HEK293T (cell line): ENCODE measurements around the gene ZNF792.

ENCODE experiments used
- BHLHE40 ChIP-seq: fragments of 450-650 bp; IDR thresholded peaks from 2 replicates; pipeline ENCODE4 v1.6.1; 2016; ENCODE audit warnings: mild to moderate bottlenecking, moderate library complexity, borderline replicate concordance
- CTBP1 ChIP-seq: fragments of 450-650 bp; IDR thresholded peaks from 2 replicates; pipeline ENCODE4 v1.6.1; 2016; ENCODE audit warnings: borderline replicate concordance
- ELF4 ChIP-seq: fragments of 450-650 bp; IDR thresholded peaks from 2 replicates; pipeline ENCODE4 v1.6.1; 2017; ENCODE audit warnings: antibody characterized with exemption
- FOXA1 ChIP-seq: fragments of 450-650 bp; IDR thresholded peaks from 2 replicates; pipeline ENCODE4 v1.6.1; 2016; ENCODE audit warnings: mild to moderate bottlenecking
- FOXK2 ChIP-seq: fragments of 450-650 bp; IDR thresholded peaks from 2 replicates; pipeline ENCODE4 v1.6.1; 2016; ENCODE audit warnings: mild to moderate bottlenecking
- FOXM1 ChIP-seq: fragments of 450-650 bp; IDR thresholded peaks from 2 replicates; pipeline ENCODE4 v1.6.1; 2017; ENCODE audit warnings: mild to moderate bottlenecking, borderline replicate concordance
- HDGF ChIP-seq: fragments of 450-650 bp; IDR thresholded peaks from 2 replicates; pipeline ENCODE4 v1.6.1; 2017; ENCODE audit warnings: antibody characterized with exemption, borderline replicate concordance
- L3MBTL2 ChIP-seq: fragments of 450-650 bp; conservative IDR thresholded peaks from 2 replicates; pipeline ENCODE4 v1.6.1; 2016; ENCODE audit warnings: mild to moderate bottlenecking
- NFRKB ChIP-seq: fragments of 450-650 bp; IDR thresholded peaks from 2 replicates; pipeline ENCODE4 v1.6.1; 2016; ENCODE audit warnings: mild to moderate bottlenecking, moderate library complexity
- SP1 ChIP-seq: fragments of 450-650 bp; IDR thresholded peaks from 2 replicates; pipeline ENCODE4 v1.6.1; 2017
- SUZ12 ChIP-seq: fragments of 450-650 bp; IDR thresholded peaks from 2 replicates; pipeline ENCODE4 v1.6.1; 2016; ENCODE audit warnings: mild to moderate bottlenecking
- TARDBP ChIP-seq: fragments of 450-650 bp; IDR thresholded peaks from 2 replicates; pipeline ENCODE4 v1.6.1; 2016
- ZNF384 ChIP-seq: fragments of 450-650 bp; IDR thresholded peaks from 2 replicates; pipeline ENCODE4 v1.6.1; 2016
- TF ChIP-seq, protein P1 (sequence below): fragments of 450-650 bp; IDR thresholded peaks from 2 replicates; pipeline ENCODE4 v1.6.1; 2016

DNA sequence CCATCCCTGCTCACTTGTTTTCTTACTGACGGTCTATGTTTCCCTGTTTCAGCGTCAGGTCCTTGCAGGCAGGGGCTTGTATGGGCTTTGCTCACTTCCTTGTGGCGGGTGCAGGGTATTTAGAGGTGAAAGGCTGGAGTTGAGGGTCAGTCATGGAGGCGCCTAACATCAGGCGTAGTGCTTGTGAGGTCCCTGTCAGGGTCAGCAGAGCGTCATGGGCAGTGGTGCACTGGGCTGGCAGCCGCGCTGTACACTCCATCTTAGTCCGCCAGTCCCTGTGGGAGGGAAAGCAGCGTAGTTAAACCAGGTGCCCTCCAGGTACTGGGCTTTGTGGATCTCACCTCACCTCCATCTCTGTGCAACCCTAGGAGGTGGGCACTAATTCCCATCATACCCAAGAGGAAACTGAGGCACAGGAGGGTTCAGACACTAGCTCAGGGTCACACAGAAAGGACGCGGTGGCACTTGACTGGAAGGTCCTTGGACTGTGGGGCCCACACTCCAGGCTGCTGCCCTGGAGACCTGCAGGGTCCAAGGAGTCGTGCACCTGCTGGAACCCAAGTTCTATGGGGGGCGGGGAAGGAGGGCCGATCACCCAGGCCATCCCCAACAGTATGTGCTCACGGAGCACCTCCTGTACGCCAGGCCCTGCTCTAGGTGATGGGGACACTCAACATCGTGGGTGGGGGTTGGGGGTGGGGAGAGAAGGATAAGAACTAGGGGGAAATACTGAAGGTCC lies 40.7 kb upstream of the ZNF792 start:
- no peak for TF ChIP-seq FOXA1
- no peak for TF ChIP-seq BHLHE40
- no peak for TF ChIP-seq FOXM1
- no peak for TF ChIP-seq SP1
- TF ChIP-seq ZNF384: no peak
- TF ChIP-seq TARDBP: no peak
- no peak for TF ChIP-seq FOXK2
- TF ChIP-seq ELF4: no peak
- no peak for TF ChIP-seq SUZ12
- TF ChIP-seq HDGF: no peak
- TF ChIP-seq, protein P1, sequence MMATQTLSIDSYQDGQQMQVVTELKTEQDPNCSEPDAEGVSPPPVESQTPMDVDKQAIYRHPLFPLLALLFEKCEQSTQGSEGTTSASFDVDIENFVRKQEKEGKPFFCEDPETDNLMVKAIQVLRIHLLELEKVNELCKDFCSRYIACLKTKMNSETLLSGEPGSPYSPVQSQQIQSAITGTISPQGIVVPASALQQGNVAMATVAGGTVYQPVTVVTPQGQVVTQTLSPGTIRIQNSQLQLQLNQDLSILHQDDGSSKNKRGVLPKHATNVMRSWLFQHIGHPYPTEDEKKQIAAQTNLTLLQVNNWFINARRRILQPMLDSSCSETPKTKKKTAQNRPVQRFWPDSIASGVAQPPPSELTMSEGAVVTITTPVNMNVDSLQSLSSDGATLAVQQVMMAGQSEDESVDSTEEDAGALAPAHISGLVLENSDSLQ: no peak
- no peak for TF ChIP-seq NFRKB
- TF ChIP-seq L3MBTL2: no peak
- no peak for TF ChIP-seq CTBP1
